HG02970 (cell line): ENCODE measurements around the gene CLPX.
"Not testable (repeated sequence)": the region's sequence is repeated elsewhere in the genome, so short reads cannot be mapped to it uniquely, and the experiment has no call there.

Experiments
- ATAC-seq: cut with Tn5 transposase; IDR thresholded peaks from one replicate; pipeline ENCODE4 v1.9.1; 2021; ENCODE audit warnings: mild to moderate bottlenecking, moderate library complexity, moderate number of reproducible peaks; ENCODE audit not compliant: unreplicated experiment, low FRiP score

Gene CLPX

GRCh38 chr15:65175511-65175910, 9.6 kb downstream of the CLPX start:
- no peak for ATAC-seq

GRCh38 chr15:65174509-65174908, 10.6 kb downstream of the CLPX start:
- ATAC-seq, result no peak

- no peak for ATAC-seq
Observed at GRCh38 chr15:65172531-65172930, 12.6 kb downstream of the CLPX start.

GRCh38 chr15:65171428-65171827, 13.7 kb downstream of the CLPX start:
- ATAC-seq, result no peak

- ATAC-seq, result no peak
Observed at GRCh38 chr15:65165875-65166274, 19.3 kb downstream of the CLPX start.

- no peak for ATAC-seq
Observed at GRCh38 chr15:65164139-65164538, 21.0 kb downstream of the CLPX start.

- ATAC-seq, result no peak
Observed at GRCh38 chr15:65163041-65163440, 22.1 kb downstream of the CLPX start.

GRCh38 chr15:65156692-65157091, 28.4 kb downstream of the CLPX start:
- ATAC-seq, result no peak

- ATAC-seq, result no peak
Observed at GRCh38 chr15:65154720-65155119, 30.4 kb downstream of the CLPX start.

- no peak for ATAC-seq
Observed at GRCh38 chr15:65147902-65148301, 37.2 kb downstream of the CLPX start.

GRCh38 chr15:65146438-65146837, 38.7 kb downstream of the CLPX start:
- no peak for ATAC-seq

- not testable (repeated sequence) for ATAC-seq
Observed at GRCh38 chr15:65138631-65139030, 46.5 kb downstream of the CLPX start.

- ATAC-seq, result not testable (repeated sequence)
Observed at GRCh38 chr15:65137893-65138292, 47.2 kb downstream of the CLPX start.

GRCh38 chr15:65137089-65137488, 48.1 kb downstream of the CLPX start:
- not testable (repeated sequence) for ATAC-seq

- ATAC-seq, result no peak
Observed at GRCh38 chr15:65134538-65134937, 50.6 kb downstream of the CLPX start.

GRCh38 chr15:65133548-65134200, 51.5 kb downstream of the CLPX start, which contains the start of gene PDCD7:
Gene PDCD7 (minus strand): TSS chr15:65133808. CDS start chr15:65133781, 27 bp downstream.
- peak; percentile 79 for ATAC-seq

- ATAC-seq, result peak; percentile 44
Observed at GRCh38 chr15:65132878-65133547, 52.1 kb downstream of the CLPX start.

GRCh38 chr15:65130941-65131340, 54.2 kb downstream of the CLPX start:
- ATAC-seq, result no peak

GRCh38 chr15:65115542-65115941, 69.6 kb downstream of the CLPX start:
- ATAC-seq, result no peak

- no peak for ATAC-seq
Observed at GRCh38 chr15:65115086-65115485, 70.1 kb downstream of the CLPX start, which contains the start of gene UBAP1L. Gene UBAP1L (minus strand): TSS chr15:65115200. CDS start chr15:65106215, 8,985 bp downstream.

GRCh38 chr15:65110676-65111292, 74.4 kb downstream of the CLPX start:
- no peak for ATAC-seq
